GM18505 (cell line): ENCODE data around the gene TAF11L12.

ENCODE experiments used
- ATAC-seq: cut with Tn5 transposase; IDR thresholded peaks from one replicate; pipeline ENCODE4 v1.9.1; 2021; ENCODE audit not compliant: unreplicated experiment
- POLR2A ChIP-seq: IDR thresholded peaks from 4 replicates; pipeline ENCODE4 v1.6.1; 2011; ENCODE audit warnings: borderline replicate concordance; ENCODE audit not compliant: insufficient read depth, insufficient read length; ENCODE audit errors: extremely low read depth

TAF11L12 gene

GRCh38 chr5:17655921-17656320, 45.7 kb downstream of the TAF11L12 start:
- ATAC-seq = no peak

More at GRCh38 chr5:17655921-17656320, 45.7 kb downstream of the TAF11L12 start:
- TF ChIP-seq POLR2A = no peak
